Stomach (tissue), 9 donors: ENCODE data around the gene ZC3H6. TPM values are rescaled to one million over a fixed set of nuclear protein-coding genes. Genes with fewer than 3 reads are reported as not detected.

Experiments
- DNase-seq, 2 donors: peaks; one replicate each; pipeline versions ENCODE4 v3.0.0 to v3.0.0-alpha.2; 2013 to 2019
- H3K27ac ChIP-seq, 5 donors: fragments of 200-600 bp in 4 of 5; sonication (generic) in 4 of 5; one replicate each; pipeline ENCODE4 v1.5.1; 2013 to 2019; ENCODE audit warnings: mild to moderate bottlenecking in 1 of 5, moderate library complexity in 1 of 5
- H3K27me3 ChIP-seq, 3 donors: fragments of 200-600 bp; sonication (generic); one replicate each; pipeline ENCODE4 v1.5.1; 2017 to 2019; ENCODE audit warnings: mixed run types in 1 of 3
- H3K36me3 ChIP-seq, 4 donors: fragments of 200-600 bp; sonication (generic); 1 replicate in 3 of 4; 2 replicates in 1 of 4; pipeline ENCODE4 v1.5.1; 2016 to 2019
- H3K4me1 ChIP-seq, 4 donors: fragments of 200-600 bp; sonication (generic); one replicate each; pipeline ENCODE4 v1.5.1; 2016 to 2019
- H3K4me3 ChIP-seq, 4 donors: fragments of 200-600 bp; sonication (generic) in 3 of 4; one replicate each; pipeline ENCODE4 v1.5.1; 2016 to 2019; ENCODE audit warnings: mild to moderate bottlenecking in 1 of 4
- H3K9me3 ChIP-seq, 4 donors: fragments of 200-600 bp; sonication (generic); one replicate each; pipeline ENCODE4 v1.5.1; 2016 to 2019
- EP300 ChIP-seq: sonication (generic); formaldehyde crosslinking; IDR thresholded peaks from one replicate; pipeline ENCODE4 v1.6.1; 2017; ENCODE audit warnings: antibody characterized with exemption
- POLR2A ChIP-seq, 4 donors: fragments of 450-650 bp; IDR thresholded peaks; one replicate each; pipeline ENCODE4 v1.6.1; 2016; ENCODE audit warnings: antibody characterized with exemption in 4 of 4, control low read depth in 2 of 4, mild to moderate bottlenecking in 1 of 4, moderate library complexity in 1 of 4
- POLR2AphosphoS5 ChIP-seq, 3 donors: sonication (generic); formaldehyde crosslinking; IDR thresholded peaks; one replicate each; pipeline ENCODE4 v1.6.1; 2016; ENCODE audit warnings: antibody characterized with exemption in 3 of 3
- WGBS, 5 donors: extraction: QIAGEN DNeasy Blood & Tissue Kit in 3 of 5; methylation state at CpG; one replicate each; pipeline versions ENCODE4 v1.1.5 to v1.1.7; 2013 to 2018; 5-methylcytosine and 5-hydroxymethylcytosine counted together
- intact Hi-C: fragments of 100-400 bp; cut with DNase I; formaldehyde crosslinking; loops from one replicate; pipeline ENCODE4 v1.15.1; 2023; ENCODE audit warnings: low total_unique reads
- polyA plus RNA-seq, 3 donors: library from polyadenylated mRNA; stranded (reverse); fragments of 200-250 nt; gene quantifications; one replicate each; pipeline ENCODE4 v1.2.3, GENCODE V29; 2013
- total RNA-seq, 5 donors: library from RNA; depleted of rRNA; stranded (reverse); fragments of >200 nt; gene quantifications; one replicate each; pipeline versions ENCODE4 v1.1.0 to v1.2.3, GENCODE V29; 2014 to 2016
- TF ChIP-seq, protein P1 (sequence below), 7 experiments: fragments of 450-650 bp in 4 of 7; fragments of 200-600 bp in 3 of 7; sonication (generic) in 3 of 7; IDR thresholded peaks; one replicate each; pipeline ENCODE4 v1.5.1; 2016 to 2019; ENCODE audit warnings: antibody characterized with exemption in 7 of 7, control low read depth in 2 of 7, mild to moderate bottlenecking in 1 of 7
- donor health status: healthy with polysubstance abuse.
- donor health status: Bipolar disorder and iron deficiency.
- donor health status: healthy.

The ZC3H6 gene
- total and polyA plus RNA-seq, 8 donors = 0.61 to 15.6 (median 2.9) TPM

DNA sequence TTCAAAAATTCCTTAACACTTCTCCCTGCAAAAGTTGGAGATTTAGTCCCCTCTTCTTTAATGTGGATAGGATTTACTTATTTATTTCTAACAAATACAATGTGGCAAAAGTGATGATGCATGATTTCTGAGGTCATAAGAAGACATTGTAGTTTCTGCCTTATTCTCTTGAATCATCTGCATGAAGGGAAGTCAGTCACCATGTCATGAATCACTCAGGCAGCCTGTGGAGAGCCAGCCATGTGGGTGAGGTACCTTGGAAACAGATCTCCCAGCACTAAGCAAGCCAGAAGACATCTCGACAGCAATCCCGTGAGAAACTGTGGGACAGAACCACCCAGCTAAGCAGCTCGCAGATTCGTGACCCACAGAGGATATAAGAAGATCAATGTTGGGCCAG lies 17.8 kb upstream of the ZC3H6 start:
- Histone ChIP-seq H3K36me3 (no peaks in the 10 kb centered on the region), H3K9me3 (no peaks in the 10 kb centered on the region), H3K4me1 (peaks cover 0 to 45% (median 17%) of the 10 kb centered on the region in 4 donors), H3K27me3 (no peaks in the 10 kb centered on the region), H3K27ac (no peak overlapping the region), H3K4me3 (no peak overlapping the region)
- TF ChIP-seq POLR2AphosphoS5 (IDR thresholded peaks at IDR 0.05) (no peak), POLR2A (IDR thresholded peaks at IDR 0.05) (no peak), EP300 (no peak)
- TF ChIP-seq, protein P1, sequence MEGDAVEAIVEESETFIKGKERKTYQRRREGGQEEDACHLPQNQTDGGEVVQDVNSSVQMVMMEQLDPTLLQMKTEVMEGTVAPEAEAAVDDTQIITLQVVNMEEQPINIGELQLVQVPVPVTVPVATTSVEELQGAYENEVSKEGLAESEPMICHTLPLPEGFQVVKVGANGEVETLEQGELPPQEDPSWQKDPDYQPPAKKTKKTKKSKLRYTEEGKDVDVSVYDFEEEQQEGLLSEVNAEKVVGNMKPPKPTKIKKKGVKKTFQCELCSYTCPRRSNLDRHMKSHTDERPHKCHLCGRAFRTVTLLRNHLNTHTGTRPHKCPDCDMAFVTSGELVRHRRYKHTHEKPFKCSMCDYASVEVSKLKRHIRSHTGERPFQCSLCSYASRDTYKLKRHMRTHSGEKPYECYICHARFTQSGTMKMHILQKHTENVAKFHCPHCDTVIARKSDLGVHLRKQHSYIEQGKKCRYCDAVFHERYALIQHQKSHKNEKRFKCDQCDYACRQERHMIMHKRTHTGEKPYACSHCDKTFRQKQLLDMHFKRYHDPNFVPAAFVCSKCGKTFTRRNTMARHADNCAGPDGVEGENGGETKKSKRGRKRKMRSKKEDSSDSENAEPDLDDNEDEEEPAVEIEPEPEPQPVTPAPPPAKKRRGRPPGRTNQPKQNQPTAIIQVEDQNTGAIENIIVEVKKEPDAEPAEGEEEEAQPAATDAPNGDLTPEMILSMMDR (IDR thresholded peaks at IDR 0.05) = no peak
- intact Hi-C loops = loop anchor here (5.0 kb wide), 1 partner anchor 180 kb away; no protein-coding TSS in a partner anchor
- 69 to 94% (median 83%) methylated on average over 4 of the region's 4 CpGs for WGBS, 5 donors
- no peak for DNase-seq

DNA sequence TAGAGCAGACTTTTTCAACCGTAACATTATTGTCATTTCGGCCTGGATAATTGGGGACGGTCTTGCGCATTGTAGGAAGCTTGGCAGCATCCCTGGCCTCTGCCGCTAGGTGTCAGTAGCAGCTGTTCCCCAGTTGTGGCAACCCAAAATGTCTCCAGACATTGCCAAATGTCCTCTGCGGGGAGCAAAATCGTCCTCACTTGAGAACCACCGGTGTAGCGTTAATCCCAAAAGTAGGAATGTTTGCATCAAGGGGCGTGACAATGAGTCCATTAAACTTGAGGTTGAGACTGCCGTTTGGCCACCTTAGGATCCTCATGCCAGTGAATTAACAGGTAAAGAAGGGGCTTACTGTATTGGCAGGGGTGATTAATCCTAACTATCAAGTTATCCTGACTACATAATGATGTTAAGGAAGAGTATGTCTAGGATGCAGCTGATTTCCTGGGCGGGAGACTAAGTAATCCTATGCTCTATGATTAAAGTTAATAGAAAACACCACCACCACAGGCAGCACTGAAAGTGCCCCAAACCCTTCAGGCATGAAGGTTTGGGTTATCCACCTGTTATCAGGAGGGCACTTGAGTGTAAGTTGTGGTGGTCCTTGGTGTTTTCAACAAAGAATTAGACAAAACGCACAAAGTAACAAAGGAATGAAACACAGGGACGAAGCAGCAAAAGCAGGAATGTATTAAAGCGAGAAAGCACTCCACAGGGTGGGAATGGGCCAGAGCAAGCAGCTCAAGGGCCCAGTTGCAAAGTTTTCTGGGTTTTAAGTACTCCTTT lies 15.7 kb upstream of the ZC3H6 start:
- Histone ChIP-seq H3K36me3 (no peaks in the 10 kb centered on the region), H3K9me3 (no peaks in the 10 kb centered on the region), H3K4me3 (no peak overlapping the region), H3K27ac (no peak overlapping the region), H3K27me3 (no peaks in the 10 kb centered on the region), H3K4me1 (peaks cover 0 to 25% (median 9%) of the 10 kb centered on the region in 4 donors)
- TF ChIP-seq POLR2AphosphoS5 (IDR thresholded peaks at IDR 0.05) = peak in 1 of 3 donors; percentile 71
- no peak for TF ChIP-seq POLR2A (IDR thresholded peaks at IDR 0.05)
- TF ChIP-seq, protein P1 (IDR thresholded peaks at IDR 0.05) = peak in 5 of 7 experiments; percentile 88 to 95 (median 93)
- peak; percentile 85 to 93 for DNase-seq
- 20 to 22% (median 20%) methylated on average over 13 to 15 of the region's 15 CpGs for WGBS, 5 donors
- intact Hi-C loops = loop anchor here (5.0 kb wide), 1 partner anchor 178 kb away; no protein-coding TSS in a partner anchor

DNA sequence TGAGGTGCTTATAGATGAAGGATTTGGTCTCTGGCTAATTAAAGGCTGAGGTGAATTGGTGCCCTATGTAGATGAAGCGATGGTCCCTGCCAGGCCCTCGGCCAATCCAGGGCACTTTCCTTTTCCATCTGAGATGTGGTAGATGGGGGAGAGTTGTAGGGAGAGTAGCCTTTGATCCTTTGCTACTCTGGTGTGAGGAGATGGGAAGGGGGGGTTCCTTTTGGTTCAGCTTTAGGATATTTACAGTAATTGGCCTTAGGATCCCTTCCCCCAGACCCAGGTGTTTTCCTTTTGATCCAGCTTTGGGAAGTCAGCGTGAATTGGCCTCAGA lies 15.1 kb upstream of the ZC3H6 start:
- Histone ChIP-seq H3K4me1 (peaks cover 0 to 23% (median 7%) of the 10 kb centered on the region in 4 donors), H3K36me3 (no peaks in the 10 kb centered on the region), H3K9me3 (no peaks in the 10 kb centered on the region), H3K27ac (no peak overlapping the region), H3K4me3 (no peak overlapping the region), H3K27me3 (no peaks in the 10 kb centered on the region)
- WGBS, 5 donors = 94 to 98% (median 96%) methylated on average over 3 of the region's 3 CpGs
- TF ChIP-seq POLR2A (IDR thresholded peaks at IDR 0.05) (no peak), EP300 (no peak), POLR2AphosphoS5 (IDR thresholded peaks at IDR 0.05) (no peak)
- TF ChIP-seq, protein P1 (IDR thresholded peaks at IDR 0.05) = no peak
- no peak for DNase-seq
- intact Hi-C loops = no loop called here

DNA sequence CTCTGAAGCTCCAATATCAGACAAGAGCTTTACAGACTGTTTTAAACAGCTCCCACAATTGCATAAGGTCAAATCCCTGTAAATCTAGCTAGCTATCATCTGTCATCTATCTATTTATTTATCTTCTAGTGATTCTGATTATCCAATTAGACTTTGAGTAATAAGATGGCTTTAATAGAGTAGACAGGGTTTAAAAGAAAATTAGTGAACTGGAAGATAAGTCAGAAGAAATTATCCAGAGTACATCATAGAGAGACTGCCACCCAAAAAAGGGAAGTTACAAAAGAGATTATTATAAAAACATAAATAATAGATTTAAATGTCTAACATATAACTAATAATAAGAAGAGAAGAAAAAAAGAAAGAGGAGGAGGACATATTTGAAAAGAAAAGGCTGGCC lies 12.5 kb upstream of the ZC3H6 start:
- Histone ChIP-seq H3K9me3 (no peaks in the 10 kb centered on the region), H3K36me3 (no peaks in the 10 kb centered on the region), H3K4me1 (peaks cover 0 to 10% (median 4%) of the 10 kb centered on the region in 4 donors), H3K27me3 (no peaks in the 10 kb centered on the region), H3K4me3 (no peak overlapping the region), H3K27ac (no peak overlapping the region)
- intact Hi-C loops = no loop called here
- no peak for DNase-seq
- TF ChIP-seq, protein P1 (IDR thresholded peaks at IDR 0.05) = no peak
- TF ChIP-seq POLR2A (IDR thresholded peaks at IDR 0.05) (no peak), EP300 (no peak), POLR2AphosphoS5 (IDR thresholded peaks at IDR 0.05) (no peak)
